HG02981 (cell line): ENCODE data around the gene CARF.
A peak's percentile ranks its signal among the peaks of the same experiment; 100 is the strongest.
"Not testable (repeated sequence)": the region's sequence is repeated elsewhere in the genome, so short reads cannot be mapped to it uniquely, and the experiment has no call there.

Source experiments
- ATAC-seq: cut with Tn5 transposase; IDR thresholded peaks from one replicate; pipeline ENCODE4 v1.9.1; 2021; ENCODE audit warnings: mild to moderate bottlenecking, moderate library complexity; ENCODE audit not compliant: unreplicated experiment

Gene CARF, protein sequence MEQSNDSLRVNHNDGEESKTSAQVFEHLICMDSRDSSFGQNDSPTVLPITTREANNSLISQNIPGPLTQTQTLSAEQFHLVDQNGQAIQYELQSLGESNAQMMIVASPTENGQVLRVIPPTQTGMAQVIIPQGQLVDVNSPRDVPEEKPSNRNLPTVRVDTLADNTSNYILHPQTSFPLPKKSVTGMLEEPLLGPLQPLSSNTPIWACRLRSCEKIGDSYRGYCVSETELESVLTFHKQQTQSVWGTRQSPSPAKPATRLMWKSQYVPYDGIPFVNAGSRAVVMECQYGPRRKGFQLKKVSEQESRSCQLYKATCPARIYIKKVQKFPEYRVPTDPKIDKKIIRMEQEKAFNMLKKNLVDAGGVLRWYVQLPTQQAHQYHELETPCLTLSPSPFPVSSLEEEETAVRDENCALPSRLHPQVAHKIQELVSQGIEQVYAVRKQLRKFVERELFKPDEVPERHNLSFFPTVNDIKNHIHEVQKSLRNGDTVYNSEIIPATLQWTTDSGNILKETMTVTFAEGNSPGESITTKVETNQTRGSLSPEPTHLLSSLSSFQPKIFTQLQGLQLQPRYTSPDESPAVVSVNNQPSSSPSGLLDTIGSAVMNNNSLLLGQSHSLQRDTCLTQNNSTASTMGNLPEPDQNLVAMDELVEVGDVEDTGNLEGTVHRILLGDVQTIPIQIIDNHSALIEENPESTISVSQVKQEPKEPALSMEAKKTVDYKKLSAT

DNA sequence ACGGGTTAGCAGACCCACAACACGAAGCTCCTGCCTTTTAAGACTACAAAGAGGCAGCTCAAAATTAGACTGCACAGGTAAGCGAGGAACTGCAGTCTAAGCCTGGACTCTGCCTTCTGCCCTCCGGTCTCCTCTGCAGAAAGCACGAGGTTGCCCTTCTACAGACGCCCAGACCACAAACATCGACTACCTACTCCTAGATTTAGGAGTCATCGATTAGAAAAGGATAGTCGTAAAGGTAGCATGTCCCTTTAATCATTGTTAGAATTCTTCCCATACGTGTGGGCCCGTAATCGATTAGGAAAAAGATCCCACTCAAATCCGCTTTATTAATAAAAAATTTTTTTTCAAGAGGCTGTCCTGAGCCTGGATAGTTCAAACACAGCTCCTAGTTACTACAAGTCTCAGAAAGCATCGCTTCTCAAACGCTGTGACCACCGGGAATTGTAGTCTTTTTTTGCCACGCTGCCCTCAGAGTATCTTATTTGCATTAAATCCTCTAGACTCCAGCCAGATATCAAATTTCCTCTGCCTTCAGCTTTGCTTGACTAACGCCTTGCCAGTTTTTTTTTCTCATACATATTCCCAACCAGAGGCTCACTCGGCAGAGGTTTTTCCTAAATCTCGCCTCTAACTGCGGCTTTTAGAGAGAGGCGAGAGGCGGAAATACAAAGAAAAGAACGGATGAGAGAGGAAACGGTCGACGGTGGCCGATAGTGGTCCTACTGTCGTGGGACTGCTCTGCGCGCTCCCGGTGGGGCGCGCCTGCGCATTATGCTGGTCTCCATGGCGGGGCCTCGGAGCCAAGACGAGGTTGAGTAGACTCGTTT is at the start of gene CARF, which contains the start of gene WDR12:
Gene CARF, plus strand, starts transcription at position 764 of the 830 bp plus-strand sequence. CDS start 29,628 bp downstream, outside the sequence.
Gene WDR12, minus strand, starts transcription at position 162 of the 830 bp plus-strand sequence. CDS start 197 bp downstream, outside the sequence.
- peak; percentile 71 for ATAC-seq

DNA sequence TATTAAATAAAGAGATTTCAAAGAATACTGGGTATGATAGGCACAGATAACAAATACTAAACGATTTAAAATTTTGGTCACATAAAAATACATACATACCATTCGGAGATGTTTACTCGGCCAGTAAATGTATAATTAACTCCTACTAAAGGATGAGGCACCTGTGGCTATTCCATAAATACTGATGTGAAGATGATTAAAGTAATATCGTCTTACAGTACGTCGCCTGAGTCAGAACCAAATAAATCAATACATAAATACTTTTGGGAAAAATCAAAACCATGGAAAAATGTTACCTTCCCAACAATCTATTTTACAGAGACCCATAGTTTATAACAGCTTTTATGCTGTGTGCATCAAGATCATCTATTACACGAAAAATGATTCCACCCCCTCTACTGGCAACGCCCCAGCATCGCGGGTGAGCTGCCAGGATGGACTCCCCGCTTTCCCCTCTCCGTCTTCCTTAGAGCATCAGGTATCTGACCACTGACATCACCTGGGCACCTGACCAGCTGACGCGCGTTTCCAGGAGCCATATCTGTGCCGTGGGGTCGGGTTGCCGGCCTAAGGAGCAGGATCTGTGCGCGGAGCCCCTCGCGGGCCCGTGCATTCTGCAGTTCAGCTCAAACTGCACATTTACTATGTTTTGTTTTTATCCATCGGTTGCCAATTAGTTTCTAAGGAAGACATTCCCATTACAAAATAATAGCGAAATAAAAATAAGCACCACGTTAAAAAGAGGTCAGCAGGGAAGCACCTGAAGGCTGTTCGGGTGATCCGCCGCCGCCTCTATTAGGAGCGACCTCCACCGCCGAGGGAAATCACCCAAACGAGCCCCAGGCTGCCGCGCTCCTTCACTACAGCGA is 41.4 kb upstream of the CARF start:
- ATAC-seq: peak; percentile 68

DNA sequence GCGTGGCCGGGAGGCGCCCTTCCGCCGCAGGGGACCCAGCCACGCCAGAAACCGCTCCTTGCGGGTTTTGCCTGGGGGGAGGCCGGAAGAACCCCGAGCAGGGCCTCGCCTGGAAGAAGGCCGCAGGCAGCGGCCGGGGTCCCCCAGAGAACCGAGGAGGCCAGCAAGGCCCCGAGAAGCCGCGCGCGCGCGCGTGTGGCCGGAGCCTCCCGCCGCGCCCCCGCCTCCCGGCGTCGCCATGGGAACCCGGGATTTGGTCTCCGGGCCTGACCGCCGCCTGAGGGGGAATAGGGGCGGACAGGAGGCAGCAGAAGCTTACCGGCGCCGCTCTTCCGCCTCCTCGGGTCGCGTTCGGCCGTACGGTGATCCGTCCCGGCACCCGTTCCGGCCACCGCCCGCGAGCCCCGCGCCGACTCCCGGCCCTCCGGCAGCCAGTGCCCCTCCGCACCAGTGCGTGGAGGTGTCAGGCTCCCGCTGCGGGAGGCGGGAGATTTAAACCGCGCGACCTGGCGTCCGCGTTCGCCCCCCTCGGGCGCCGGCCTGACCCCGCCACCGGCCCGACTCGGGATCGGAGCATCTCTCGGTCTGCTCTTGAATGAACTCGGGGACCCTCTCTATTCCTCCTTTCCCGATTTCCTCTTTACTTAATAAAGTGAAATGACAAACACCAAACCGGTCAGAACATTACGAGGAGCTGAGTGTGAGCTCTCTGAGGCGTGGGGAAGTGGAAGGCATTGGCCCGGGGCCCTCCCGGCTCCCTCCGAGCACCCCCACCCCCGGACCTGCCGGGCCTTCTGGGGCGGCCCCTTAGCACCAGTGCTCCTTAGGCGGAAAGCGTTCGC is 40.6 kb upstream of the CARF start, which contains the start of gene ICA1L:
Gene ICA1L, minus strand, starts transcription at position 467 of the 842 bp plus-strand sequence. CDS start 42,757 bp downstream, outside the sequence.
- peak; percentile 46 for ATAC-seq

DNA sequence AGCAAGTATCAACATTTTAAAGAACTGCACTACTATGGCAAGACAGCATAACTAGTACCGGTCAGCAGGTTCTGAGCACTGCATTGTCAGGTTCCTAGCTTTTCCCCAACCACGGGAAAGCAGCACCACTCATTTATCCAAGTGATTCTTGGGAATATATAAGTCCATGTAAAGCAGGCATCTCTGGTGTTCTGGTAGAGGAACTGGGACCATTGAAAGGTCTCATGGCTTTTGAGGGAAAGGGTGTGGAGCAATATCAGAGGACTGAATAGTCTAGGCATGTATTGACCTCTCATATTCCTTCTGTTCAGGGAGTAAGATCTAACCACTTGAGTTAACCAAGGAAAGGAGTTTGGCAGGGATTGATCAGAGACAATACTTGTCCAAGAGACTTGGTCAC is 34.4 kb upstream of the CARF start:
- ATAC-seq: no peak

GRCh38 chr2:202881570-202881969 is 30.5 kb upstream of the CARF start:
- ATAC-seq: no peak

DNA sequence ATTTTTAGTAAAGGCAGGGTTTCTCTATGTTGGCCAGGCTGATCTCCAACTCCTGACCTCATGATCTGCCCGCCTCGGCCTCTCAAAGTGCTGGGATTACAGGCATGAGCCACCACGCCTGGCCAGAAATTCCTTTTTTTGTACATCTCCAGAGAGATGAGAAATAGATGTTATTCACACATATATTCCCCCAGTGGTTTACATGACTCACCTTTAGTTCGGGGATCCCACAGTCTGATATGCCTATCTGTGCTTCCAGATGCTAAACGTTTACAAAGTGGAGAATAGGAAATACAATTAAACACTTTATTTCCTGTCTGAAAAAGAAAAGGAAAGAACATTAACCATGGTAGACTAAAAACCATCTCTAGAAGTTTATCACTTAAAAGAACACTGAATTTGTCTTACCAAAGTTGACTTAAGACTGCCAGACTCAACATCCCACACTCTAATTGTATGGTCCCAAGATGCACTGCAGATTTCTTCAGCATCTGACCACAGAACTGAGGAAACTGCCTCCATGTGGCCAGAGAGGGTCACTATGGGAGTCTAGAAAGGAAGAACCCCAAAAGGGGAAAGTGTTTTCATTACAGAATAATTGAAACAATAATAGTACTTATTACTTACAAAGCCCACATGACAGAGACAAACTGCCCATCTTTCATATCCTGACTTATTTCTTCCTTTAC is 27.9 kb upstream of the CARF start:
- no peak for ATAC-seq

- no peak for ATAC-seq
Observed at GRCh38 chr2:202885190-202885589, 26.9 kb upstream of the CARF start.

GRCh38 chr2:202905507-202905906 is 6.6 kb upstream of the CARF start:
- not testable (repeated sequence) for ATAC-seq

- no peak for ATAC-seq
Observed at GRCh38 chr2:202908186-202908585, 3.9 kb upstream of the CARF start.

DNA sequence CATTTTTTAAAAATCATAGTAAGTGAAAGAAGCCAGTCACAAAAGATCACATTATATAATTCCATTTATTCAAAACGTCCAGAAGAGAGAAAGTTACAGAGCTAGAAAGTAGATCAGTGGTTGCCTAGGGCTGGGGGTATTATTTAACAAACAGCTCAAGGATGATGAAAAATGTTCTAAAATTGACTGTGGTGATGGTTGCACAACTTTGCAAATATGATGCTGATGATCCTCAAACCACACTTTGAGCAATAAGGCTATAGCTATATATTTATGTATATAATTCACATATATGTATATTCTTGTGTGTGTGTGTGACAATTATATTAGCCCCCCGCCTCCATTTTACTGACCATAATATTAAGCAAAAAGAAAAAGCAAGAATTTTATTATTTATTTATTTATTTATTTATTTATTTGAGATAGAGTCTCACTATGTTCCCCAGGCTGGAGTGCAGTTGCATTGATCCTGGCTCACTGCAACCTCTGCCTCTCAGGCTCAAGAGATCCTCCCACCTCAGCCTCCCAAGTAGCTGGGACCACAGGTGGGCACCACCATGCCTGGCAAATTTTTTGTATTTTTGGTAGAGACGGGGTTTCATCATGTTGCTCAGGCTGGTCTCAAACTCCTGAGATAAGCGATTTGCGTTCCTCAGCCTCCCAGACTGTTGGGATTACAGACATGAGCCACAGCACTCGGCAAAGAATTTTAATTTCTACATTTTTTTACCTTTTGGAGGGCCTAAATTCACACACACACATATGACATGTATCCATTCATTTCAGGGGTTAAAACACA is 2.5 kb upstream of the CARF start:
- ATAC-seq: no peak

DNA sequence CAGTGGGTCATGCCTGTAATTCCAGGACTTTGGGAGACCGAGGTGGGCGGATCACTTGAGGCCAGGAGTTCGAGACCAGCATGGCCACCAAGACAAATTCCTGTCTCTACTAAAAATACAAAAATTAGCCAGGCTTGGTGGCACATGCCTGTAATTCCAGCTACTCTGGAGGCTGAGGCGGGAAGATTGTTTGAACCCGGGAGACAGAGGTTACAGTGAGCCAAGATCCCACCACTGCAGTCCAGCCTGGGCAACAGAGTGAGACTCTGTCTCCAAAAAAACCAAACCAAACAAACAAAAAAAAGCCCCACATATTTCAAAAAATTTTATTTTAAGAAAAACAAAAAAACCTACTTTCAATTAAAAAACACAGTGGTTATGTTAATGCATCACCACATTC is 1.8 kb upstream of the CARF start:
- ATAC-seq: not testable (repeated sequence)

DNA sequence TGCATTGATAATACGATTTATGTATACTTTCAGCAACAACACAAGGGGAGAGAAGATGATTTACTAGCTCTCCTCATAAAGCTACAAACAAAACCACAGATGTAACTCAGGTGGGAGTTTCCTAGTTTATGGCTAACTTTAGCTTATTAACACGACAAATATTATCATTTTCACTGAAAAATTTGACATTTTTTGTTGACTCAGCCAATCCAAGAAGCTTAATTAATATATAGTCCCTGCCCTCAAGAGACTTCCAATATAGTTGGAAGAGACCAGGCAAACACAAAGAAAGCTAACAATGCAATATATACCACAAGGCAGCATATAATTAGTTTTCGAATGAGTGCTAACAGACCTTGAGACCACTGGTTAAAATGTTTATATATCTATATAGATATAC is 1.4 kb upstream of the CARF start:
- ATAC-seq: no peak

DNA sequence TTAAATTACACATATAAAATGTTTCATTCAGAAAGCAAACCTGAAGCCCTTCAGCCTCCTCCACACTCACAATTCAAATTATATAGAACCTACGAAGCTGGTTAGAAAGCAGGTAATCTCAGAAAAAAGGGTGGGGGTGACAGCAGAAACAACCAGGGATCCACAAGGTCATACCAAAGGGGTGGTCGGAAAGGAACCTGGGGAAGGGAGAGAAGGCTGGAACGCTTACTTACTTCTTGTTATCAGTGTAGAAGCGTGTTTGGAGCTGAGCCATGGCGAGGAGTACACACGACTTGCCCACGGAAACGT is 918 bp upstream of the CARF start:
- no peak for ATAC-seq

DNA sequence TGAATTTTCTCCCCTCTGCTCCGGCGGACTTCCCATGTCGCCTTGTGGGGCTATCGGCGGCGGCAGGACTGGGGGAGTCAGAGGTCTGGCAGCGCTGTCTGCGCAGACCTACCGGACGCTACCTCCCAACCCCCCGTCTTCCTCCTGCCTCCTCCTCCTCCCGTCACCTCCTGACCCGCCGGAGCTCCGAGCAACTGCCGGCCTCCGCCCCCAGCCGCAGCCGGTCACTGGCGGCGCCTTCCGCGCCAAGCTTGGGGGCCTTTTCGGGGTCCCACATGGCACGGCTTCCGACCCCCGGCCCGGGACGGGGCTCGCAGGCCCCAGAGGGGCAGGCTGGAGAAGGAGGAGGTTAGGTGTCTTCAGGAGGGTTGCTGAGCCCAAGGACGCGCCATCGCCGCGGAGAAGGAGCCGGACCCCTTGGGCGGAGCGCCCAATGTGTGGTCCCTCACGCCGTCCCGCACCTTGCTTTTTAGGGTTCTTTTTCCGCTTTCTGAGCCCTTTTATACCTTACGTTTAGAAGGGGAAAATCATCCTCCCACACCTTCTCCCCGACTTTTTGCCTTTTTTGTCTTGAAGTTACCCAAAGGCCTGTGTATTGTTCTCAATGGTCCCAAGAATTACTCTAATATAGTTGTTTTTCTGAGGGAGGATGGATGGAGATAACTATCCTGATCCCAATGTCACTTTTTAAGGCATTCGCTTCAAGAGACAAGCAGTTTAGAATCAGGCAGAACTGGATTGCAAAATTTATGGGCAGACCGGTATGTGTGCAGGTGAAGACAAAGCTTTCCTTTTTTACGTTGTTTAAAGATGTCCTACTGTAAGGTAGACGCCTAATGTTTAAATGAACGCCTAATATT is 497 bp downstream of the CARF start:
- ATAC-seq: peak; percentile 52

- no peak for ATAC-seq
Observed at GRCh38 chr2:202918860-202919259, 6.8 kb downstream of the CARF start.

GRCh38 chr2:202932425-202933138 is 20.5 kb downstream of the CARF start:
- no peak for ATAC-seq
